GM19438 (cell line): Measurements from ENCODE around the gene NUBP1.
"Not testable (repeated sequence)": the region's sequence is repeated elsewhere in the genome, so short reads cannot be mapped to it uniquely, and the experiment has no call there.

Experiments used
- ATAC-seq: cut with Tn5 transposase; IDR thresholded peaks from one replicate; pipeline ENCODE4 v1.9.1; 2021; ENCODE audit warnings: low read depth; ENCODE audit not compliant: unreplicated experiment

Gene NUBP1

DNA sequence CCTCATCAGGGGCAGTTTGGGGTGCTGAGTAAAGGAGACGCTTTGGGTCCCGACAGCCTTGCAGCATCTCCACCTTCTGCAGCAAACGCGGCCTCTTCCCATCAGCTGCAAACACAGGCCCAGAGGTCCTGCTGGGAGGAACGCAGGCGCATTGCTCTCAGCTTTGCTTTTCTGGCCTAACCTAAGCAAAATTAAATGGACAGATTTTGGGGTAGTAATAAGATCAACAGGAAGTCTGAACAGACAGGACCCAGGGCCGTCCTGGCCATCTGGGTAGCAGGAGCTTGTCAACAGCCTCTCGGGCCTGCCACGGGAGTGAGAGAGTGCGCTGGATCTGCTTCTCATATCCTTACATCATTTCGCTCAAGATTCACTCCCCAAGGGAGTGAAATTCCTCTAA, 7.2 kb downstream of the NUBP1 start:
- ATAC-seq: no peak

DNA sequence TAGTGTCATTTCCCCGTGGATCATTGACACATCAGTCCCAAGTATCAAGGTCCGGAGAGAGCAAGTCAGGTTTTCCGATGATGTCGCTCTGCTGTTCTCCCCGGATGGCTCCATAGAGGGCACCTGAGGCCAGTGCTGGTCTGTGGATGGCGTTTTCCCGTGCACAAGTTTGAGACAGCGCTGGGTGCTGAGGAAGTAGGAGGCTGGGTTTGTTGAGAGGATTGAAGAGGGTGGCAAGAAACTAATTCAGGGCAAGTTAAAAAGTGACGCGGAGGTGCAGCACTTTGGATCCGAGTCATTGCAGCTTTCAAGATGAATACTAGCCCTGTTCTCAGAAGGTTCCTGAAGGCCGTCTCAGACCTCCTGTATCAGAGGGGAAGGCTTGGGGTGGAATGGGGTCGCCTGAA, 7.7 kb downstream of the NUBP1 start:
- ATAC-seq: no peak

- peak; percentile 55 for ATAC-seq
These were observed 9.3 kb downstream of the NUBP1 start for GRCh38 chr16:10752843-10753523.

GRCh38 chr16:10753670-10754069, 10.0 kb downstream of the NUBP1 start:
- ATAC-seq: no peak

DNA sequence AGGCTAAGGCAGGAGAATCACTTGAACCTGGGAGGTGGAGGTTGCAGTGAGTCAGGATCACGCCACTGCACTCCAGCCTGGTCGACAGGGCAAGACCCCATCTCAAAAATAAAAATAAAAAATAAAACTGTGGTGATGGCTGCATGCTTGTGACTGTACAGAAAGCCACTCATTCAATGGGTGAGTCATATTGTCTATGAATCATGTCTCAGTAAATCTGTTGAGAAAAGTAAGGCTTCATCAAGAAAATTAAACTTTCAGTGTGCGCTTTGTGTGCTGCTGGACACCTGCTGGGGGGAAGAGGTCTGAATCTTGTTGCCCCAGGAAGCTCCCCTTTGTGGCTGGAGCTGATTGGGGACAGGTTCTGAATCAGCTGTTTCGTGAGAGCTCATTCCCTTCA, 11.3 kb downstream of the NUBP1 start:
- ATAC-seq: no peak

DNA sequence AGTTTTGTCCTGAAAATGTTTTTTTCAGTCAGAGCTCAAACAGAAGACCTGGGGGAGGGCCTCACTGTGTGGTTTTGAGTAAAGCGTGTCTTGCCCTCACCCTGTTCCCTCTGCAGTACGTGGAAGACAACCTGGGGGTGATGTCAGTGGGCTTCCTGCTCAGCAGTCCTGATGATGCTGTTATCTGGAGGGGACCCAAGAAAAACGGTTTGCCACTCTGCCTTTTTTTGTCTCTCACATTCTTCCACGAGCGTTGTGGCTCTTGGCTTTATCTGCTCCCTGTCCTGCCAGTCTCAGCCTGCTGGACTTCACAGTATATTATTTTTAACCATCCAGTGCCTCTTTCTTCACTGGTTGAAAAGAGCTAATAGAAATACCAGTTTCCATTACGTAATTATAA, 12.9 kb downstream of the NUBP1 start:
- no peak for ATAC-seq

DNA sequence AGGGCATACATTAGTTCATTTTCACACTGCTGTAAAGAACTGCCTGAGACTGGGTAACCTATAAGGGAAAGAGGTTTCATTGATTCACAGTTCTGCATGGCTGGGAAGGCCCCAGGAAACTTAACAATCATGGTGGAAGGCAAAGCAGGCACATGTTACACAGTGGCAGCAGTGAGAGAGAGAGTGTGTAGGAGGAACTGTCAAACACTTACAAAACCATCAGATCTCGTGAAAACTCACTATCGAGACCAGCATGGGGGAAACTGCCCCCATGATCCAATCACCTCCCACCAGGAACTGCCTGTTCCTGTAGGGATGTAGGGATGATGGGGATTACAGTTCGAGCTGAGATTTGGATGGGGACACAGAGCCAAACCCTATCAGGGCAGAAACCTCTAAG, 17.2 kb downstream of the NUBP1 start:
- no peak for ATAC-seq

- no peak for ATAC-seq
These were observed 17.7 kb downstream of the NUBP1 start for GRCh38 chr16:10761373-10761772.

- ATAC-seq: no peak
These were observed 18.8 kb downstream of the NUBP1 start for GRCh38 chr16:10762336-10763016.

GRCh38 chr16:10763456-10763855, 19.8 kb downstream of the NUBP1 start:
- no peak for ATAC-seq

- ATAC-seq: peak; percentile 66
These were observed 22.1 kb downstream of the NUBP1 start for GRCh38 chr16:10765772-10766171.

DNA sequence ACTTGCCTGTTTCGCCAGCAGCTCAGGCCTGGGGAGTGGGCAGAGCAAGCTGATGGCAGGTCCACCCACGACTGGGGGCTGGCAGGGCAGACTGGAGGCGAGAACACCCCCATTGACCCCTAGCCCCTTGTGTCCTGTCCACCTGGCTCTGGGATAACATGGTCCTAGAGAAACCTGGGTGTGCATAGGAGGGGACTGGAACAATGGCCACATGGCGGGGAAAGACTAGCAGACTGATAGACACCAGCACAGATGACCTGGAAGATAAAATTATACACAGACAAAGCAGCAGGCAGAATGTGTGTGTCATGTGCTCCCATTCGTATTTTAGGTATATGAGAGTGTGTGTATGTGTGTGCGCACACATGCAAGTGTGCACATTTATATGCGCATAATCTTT, 23.5 kb downstream of the NUBP1 start:
- ATAC-seq: no peak

DNA sequence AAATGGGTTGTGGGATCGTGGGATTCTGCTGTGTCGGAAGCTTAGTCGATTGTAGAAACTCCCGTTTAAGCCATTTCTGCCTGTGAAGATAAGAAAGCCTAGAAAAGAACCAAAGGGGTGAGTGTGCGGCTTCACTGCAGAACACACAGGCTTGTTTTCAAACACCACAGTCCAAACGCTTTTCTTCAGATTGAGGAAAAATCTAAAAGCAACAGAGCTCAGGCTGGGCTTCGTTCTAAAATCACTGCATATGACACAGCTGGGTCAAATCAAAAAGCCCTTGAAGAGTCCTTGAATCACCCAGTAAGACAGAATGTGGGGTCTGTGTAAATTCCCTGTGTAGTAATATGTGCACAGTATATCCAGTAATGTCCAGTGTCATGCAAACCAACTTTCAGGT, 25.7 kb downstream of the NUBP1 start:
- ATAC-seq: no peak

DNA sequence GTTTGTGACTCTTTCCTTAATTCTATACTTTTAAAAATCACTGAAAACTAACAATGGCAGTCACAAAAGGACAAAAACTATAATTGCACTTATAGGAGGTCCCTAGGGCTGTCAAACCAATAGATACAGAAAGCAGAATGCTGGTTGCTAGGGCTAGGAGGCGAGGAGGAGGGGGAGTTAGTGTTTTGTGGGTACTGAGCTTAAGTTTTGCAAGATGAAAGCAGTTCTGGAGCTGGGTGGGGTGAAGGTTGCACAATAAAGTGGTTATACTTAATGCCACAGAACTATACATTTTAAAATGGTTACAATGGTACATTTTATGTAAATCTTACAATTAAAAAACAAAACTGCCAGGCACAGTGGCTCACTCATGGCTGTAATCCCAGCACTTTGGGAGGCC, 27.3 kb downstream of the NUBP1 start:
- ATAC-seq: no peak

DNA sequence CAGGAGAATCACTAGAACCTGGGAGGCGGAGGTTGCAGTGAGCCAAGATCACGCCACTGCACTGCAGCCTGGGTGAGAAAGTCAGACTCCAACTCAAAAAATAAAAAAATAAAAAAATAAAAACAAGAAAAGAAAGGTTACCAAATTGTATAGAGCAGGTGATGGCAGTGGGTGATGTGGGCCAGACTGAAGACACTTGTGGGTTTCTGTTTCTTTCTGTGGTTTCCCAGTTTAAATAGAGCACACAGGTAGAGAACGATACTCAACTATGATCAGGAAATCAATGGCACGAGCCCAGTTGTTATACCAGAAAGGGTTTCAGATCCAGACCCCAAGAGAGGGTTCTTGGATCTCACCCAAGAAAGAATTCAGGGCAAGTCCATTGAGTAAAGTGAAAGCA, 32.6 kb downstream of the NUBP1 start:
- peak; percentile 75 for ATAC-seq

DNA sequence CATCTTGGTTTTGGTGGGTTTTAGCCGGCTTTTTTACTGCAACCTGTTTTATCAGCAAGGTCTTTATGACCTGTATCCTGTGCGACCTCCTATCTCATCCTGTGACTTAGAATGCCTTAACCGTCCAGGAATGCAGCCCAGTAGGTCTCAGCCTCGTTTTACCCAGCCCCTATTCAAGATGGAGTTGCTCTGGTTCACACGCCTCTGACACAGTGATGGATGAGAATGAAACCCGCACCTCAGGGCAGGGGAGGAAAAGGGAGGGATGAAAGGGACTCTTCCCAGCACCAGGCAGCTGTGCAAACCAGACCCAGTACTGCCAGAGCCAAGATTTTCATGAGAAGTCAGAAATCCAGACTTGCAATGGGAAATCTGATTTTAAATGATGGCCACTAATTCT, 33.3 kb downstream of the NUBP1 start:
- not testable (repeated sequence) for ATAC-seq

DNA sequence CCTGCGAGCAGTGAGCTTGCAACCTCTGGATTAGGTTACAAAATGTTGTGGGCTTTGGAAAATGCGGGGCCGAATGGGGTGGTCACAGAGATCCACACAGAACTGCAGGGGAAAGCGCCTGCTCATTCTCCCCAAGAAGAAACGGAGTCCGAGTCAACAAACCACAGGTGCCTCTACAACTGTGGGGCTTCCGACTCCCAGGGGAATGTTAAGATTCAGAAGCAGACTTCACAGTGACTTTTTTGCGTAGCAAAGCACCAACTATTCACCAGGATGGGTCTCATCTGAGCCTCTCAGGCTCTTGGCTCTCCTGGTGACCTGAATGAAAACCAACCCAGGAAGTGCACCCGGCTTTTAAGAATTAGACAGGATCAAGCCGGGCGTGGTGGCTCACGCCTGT, 33.7 kb downstream of the NUBP1 start:
- ATAC-seq: no peak

- not testable (repeated sequence) for ATAC-seq
These were observed 36.3 kb downstream of the NUBP1 start for GRCh38 chr16:10779908-10780307.

- no peak for ATAC-seq
These were observed 37.0 kb downstream of the NUBP1 start for GRCh38 chr16:10780628-10781027.

DNA sequence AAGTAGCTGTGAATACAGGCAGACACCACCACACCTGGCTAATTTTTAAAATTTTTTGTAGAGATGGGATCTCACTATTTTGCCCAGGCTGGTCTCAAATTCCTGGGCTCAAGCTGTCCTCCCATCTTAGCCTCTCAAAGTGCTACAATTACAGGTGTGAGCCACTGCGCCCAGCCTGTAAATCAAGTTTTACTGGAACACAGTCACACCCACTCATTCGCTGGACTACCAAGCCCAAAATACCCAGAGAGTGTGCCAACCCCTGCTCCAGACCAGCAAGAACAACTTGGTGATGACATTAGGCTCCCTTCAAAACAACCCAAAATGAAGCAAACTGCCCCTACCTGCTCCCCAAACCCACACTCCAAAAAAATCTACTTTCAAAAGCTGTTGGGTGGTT, 39.0 kb downstream of the NUBP1 start:
- ATAC-seq: no peak

DNA sequence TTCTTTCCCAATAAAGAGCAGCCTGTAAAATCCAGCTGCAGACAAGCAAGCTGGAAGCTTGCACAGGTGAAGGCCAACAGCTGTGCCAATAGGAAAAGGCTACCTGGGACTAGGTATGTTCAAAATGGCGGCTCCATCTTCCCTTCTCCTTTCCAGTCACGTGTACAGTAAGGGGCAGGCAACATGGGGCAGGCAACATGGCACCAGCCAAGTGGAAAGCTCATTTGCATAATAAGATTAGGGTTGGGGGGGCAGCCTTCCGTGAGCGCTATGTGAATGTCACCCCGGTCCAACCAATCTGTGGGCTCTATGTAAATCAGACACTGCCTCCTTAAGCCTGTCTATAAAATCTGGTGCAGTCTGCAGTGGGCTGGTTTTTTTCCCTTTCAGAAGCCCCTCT, 43.7 kb downstream of the NUBP1 start:
- no peak for ATAC-seq

DNA sequence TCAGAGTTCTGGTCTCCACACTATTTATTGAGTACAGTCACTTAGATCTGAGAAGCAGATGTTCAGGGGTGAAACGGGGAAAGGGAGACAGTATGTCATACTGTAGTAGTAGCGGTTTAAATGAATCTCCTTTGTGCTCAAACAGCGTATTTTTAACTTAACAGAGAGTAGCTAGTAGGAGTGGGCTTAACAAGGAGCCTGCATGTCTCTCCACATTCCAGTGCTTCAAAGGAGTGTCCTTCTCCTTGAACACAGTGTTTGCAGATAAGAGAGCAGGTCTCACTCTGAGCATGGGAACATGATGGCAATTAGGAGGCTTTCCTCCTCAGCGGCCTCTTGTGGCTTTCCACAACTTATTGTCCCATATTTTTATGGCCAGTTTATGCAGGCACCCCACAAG, 45.0 kb downstream of the NUBP1 start:
- ATAC-seq: not testable (repeated sequence)
